ENCODE data around the gene SSR2.

The SSR2 gene

DNA sequence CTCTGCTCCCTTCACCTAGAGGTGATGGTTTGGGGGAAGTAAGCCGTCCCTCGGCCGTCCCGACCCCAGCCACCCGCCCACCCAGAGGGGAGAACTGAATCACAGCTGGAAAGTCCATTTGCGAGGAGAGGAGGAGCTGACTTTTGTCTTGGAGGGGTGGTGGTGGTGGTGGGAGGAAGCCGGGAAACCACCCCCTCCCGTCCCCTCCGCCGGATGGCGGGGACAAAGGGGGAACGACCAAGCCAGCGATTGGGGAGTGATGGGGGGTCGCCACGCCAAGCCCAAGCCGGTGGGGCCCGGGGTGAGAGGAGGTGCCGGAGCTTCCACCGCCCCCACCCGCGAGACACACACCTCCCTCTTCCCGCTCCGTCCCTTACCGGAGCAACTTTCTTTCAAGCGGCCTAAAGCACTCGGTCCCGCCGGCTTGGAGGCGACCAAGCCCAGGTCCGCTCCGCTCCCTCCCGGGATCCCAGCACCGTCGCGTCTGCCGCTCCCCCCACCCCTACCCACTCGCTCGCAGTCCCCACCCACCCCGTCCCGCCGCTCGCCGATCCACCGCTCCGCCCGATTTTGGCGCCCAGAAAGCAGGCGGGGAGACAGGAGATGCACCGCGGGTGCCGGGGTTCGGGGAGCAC is 42.9 kb downstream of the SSR2 start:
- TF ChIP-seq, protein P1, sequence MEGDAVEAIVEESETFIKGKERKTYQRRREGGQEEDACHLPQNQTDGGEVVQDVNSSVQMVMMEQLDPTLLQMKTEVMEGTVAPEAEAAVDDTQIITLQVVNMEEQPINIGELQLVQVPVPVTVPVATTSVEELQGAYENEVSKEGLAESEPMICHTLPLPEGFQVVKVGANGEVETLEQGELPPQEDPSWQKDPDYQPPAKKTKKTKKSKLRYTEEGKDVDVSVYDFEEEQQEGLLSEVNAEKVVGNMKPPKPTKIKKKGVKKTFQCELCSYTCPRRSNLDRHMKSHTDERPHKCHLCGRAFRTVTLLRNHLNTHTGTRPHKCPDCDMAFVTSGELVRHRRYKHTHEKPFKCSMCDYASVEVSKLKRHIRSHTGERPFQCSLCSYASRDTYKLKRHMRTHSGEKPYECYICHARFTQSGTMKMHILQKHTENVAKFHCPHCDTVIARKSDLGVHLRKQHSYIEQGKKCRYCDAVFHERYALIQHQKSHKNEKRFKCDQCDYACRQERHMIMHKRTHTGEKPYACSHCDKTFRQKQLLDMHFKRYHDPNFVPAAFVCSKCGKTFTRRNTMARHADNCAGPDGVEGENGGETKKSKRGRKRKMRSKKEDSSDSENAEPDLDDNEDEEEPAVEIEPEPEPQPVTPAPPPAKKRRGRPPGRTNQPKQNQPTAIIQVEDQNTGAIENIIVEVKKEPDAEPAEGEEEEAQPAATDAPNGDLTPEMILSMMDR (IDR thresholded peaks at IDR 0.05; ENCODE audit: low read depth, low read length) = no peak
- H3K4me3 ChIP-seq (ENCODE audit: low read depth, low read length) = peak overlapping the region; percentile 89
- peaks cover 3% of the 10 kb centered on the region for H3K4me1 ChIP-seq
- peak; percentile 50 for DNase-seq
- H3K27me3 ChIP-seq = no peaks in the 10 kb centered on the region
- no peaks in the 10 kb centered on the region for H3K36me3 ChIP-seq
- no peaks in the 10 kb centered on the region for H3K9me3 ChIP-seq

DNA sequence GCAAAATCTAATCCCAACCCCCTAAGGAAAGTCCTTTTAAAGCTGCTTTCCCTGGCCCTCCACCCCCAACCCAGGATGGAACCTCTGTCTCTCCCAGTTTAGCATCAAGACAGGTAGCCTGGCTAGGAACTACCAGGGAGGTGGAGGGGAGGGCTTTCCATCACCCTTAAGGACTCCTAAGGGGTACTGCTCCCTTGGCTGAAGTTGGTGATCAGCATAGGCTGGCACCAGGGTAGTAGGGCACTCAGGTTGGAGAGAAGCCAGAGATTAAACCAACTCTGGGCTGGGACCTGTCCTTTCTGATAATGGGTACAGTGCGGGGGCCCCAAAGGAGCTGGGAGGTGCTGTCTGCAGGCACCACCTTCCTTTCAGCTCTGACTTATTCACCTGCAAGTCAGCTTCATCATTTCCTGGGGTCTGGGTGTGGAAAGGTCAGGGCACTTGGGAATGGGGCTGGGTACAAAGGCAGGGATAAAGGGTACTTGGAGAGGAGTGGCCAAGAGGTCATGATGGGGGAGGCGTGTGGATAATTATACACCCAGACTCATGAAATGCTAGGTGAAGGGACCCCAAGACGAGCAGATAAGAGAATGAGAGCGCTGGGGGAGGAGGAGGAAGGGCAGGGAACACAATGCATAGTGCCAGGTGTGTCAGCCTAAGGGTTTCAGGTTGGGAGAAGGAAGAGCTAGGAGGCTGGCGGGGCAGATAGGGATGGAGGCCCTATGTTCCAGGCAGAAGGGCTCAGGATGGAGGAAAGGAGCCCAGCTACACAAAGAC is 43.6 kb downstream of the SSR2 start:
- Histone ChIP-seq H3K27me3 (no peaks in the 10 kb centered on the region), H3K36me3 (no peaks in the 10 kb centered on the region), H3K4me3 (ENCODE audit: low read depth, low read length) (peak overlapping the region; percentile 89), H3K9me3 (no peaks in the 10 kb centered on the region), H3K4me1 (peaks cover 3% of the 10 kb centered on the region)
- TF ChIP-seq, protein P1 (IDR thresholded peaks at IDR 0.05; ENCODE audit: low read depth, low read length) = no peak
- DNase-seq = no peak

DNA sequence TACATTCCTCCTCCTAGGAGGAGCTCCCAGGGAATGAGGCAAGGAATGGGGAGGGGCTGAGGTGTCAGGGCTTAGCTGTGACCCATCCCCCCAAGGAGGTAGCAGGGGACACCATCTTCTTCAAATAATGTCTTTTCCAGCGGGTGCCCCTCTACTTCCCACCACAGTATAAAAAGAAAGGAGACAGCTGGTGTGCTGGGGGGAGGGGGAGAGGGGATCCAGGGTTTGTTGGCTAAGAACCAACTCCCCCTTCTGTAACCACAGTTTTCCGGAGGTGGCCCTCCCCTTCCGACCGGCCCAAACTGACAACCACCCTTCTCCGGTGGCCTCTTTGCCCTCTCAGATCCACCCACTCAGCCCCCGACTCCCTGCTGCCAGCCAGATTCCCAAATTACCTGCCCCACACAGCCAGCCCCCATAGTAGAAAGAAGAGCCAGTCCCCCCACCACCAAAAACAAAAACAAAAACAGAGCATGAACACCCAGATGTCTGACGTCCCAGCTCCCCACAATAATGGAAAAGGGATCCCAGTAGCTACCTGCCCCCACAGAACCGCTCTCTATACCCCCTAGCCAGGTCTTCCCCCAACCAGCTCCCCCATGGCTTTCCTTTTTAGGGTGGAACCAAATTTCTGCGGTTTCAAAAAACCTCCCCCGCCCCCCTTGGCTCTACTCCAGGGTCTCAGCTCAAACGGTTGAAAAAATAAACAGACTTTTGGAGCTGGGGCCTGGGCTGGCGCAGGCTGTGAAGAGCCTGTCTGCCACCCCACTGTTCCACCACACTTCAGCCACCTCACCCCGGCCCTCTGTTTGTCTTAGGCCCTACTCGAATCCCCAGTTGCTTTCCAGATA is 44.5 kb downstream of the SSR2 start:
- Histone ChIP-seq H3K9me3 (no peaks in the 10 kb centered on the region), H3K27me3 (no peaks in the 10 kb centered on the region), H3K4me1 (peaks cover 3% of the 10 kb centered on the region), H3K4me3 (ENCODE audit: low read depth, low read length) (peak overlapping the region; percentile 21; the same call in 1 of the 2 replicates), H3K36me3 (no peaks in the 10 kb centered on the region)
- TF ChIP-seq, protein P1 (IDR thresholded peaks at IDR 0.05; ENCODE audit: low read depth, low read length) = no peak
- no peak for DNase-seq

DNA sequence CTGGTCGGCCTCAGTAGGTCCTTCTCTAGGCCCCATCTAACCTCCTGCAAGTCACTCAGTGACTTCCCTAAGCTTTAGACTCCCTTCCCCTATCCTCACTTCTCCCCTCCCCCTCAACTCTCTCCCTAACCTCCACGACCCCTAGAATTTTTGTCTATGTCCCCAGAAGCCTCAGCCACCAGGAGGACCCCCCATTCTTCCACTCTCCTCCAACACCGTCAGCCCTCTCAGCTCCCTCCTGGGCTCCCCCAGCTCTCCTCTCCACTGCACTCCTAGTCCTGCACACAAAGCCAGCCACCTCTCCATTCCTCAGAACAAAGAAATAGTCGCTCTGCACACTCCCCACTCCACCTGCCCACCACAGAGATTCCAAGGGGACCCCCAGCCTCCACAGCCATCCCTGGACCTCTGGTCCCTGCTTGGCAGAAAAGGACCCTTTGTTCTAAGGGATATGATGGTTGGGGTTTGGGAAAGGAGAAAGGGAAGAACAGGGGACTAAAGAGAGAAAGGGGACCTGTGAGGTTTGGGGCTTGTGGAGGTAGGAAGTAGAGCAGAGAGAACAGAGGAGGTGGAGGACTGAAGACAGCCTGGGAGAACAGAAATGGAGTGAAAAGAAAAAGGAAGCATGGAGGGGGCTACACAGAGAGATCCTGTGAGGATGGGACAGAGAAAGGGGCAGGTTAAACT is 45.2 kb downstream of the SSR2 start:
- no peak overlapping the region for H3K4me3 ChIP-seq (ENCODE audit: low read depth, low read length)
- no peaks in the 10 kb centered on the region for H3K27me3 ChIP-seq
- H3K4me1 ChIP-seq = peaks cover 3% of the 10 kb centered on the region
- no peaks in the 10 kb centered on the region for H3K36me3 ChIP-seq
- no peak for DNase-seq
- H3K9me3 ChIP-seq = no peaks in the 10 kb centered on the region
- TF ChIP-seq, protein P1 (IDR thresholded peaks at IDR 0.05; ENCODE audit: low read depth, low read length) = no peak

DNA sequence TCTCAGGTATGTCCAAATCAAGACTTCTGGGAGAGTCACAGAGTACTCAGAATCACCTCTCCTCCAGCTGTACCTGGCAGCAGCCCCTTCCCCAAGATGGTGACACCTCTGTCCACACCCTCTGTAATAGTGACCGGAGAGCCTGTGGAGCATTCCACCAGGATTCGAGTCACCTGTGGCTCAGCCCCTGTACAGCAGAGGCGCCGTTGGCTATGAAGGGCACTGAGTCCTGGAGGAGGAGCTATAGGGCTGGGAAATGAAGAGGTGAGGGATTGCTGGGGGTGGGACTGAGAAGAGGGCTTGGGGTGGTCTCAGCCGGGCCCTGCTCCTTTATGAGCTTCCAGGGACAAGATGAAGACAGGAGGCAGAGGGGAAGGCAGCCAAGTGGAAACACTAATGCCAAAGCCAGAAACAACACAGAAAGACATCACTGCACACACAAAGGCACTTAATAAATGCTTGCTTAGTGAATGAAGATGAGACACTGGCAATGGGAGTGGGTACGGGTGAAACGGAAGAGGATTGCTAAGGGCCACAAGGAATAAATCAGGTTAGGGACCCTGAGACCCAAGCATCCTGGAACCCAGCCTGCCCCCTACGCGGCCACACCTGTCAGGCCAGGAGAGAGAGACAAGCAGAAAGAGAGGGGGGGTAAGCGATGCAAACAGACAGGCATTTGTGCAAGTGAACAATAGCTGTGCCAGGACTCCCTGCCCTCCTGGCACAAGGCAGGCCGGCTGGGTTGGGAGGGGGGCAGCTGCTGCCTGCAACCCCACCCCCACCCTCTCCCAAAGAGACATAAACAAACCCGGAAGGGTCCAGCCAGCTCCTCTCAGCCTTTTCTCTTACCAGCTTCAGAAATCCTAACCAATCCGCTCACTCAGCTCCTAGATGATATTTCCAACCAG is 46.3 kb downstream of the SSR2 start:
- peaks cover 3% of the 10 kb centered on the region for H3K4me1 ChIP-seq
- TF ChIP-seq, protein P1 (IDR thresholded peaks at IDR 0.05; ENCODE audit: low read depth, low read length) = no peak
- H3K4me3 ChIP-seq (ENCODE audit: low read depth, low read length) = no peak overlapping the region
- no peaks in the 10 kb centered on the region for H3K9me3 ChIP-seq
- no peak for DNase-seq
- H3K36me3 ChIP-seq = no peaks in the 10 kb centered on the region
- H3K27me3 ChIP-seq = no peaks in the 10 kb centered on the region

Data from BE2C (cell line).